Measurements from ENCODE around the gene MAL. TPM values are rescaled to one million over a fixed set of nuclear protein-coding genes. Genes with fewer than 3 reads are reported as not detected.

Gene MAL
- polyA plus RNA-seq, 1 of the 3 experiments (the other 2 are of a cell fraction), result not detected

DNA sequence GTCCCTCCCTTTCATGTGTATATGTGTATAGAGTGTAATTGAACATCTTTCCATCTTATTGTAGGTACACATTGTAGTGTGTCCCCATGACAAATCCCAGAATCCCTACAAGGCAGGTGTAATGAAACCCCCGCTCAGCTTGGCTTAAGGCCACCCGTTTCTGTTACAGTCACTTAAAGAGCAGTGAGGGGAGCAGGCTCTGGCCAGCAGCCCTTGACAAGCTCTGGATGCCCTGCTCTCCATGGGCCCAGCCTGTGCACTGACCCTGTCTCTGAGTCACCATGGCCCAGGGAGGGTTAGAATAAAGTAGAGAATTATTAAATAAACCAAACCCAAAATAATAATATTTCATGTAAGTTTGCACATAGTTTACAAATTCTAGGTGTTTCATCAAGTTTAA, 17.2 kb upstream of the MAL start:
- Histone ChIP-seq H3K4me1 (ENCODE audit: control insufficient read depth in 1 of 2, insufficient read depth in 2 of 2, low read depth in 1 of 2, low read length in 1 of 2) (no peaks in the 10 kb centered on the region; a peak in 1 of 4 replicates), H4K20me1 (ENCODE audit: insufficient read depth) (no peaks in the 10 kb centered on the region), H3K9me3 (no peaks in the 10 kb centered on the region), H3K79me2 (ENCODE audit: insufficient read depth) (no peaks in the 10 kb centered on the region), H3K9ac (no peak overlapping the region), H3K36me3 (replicated peaks in 1 of 2; ENCODE audit: control insufficient read depth in 1 of 2, insufficient read depth in 2 of 2, low read length in 1 of 2) (no peaks in the 10 kb centered on the region), H3K4me3 (ENCODE audit: low read depth in 2 of 2, low read length in 1 of 2) (no peak overlapping the region), H3K27me3 (ENCODE audit: insufficient read depth) (peaks cover 24% of the 10 kb centered on the region; the same call in 1 of the 2 replicates), H2AFZ (ENCODE audit: low read depth) (no peak overlapping the region), H3K9me2 (no peaks in the 10 kb centered on the region), H3K27ac (ENCODE audit: low read depth in 2 of 2, low read length in 1 of 2) (no peak overlapping the region), H3K4me2 (no peak overlapping the region), H3F3A (replicated peaks; ENCODE audit: insufficient read depth) (no peaks in the 10 kb centered on the region)
- ChIA-PET CTCF (interaction anchor here (1.4 kb wide), 1 partner anchor 14 kb away, joined by 9 read pairs; no protein-coding TSS in a partner anchor), POLR2A (no interaction called here)
- no peak for TF ChIP-seq FOXM1 (IDR thresholded peaks at IDR 0.05; ENCODE audit: low read depth)
- TF ChIP-seq JUND (IDR thresholded peaks at IDR 0.05), result no peak
- no peak for TF ChIP-seq TCF12 (IDR thresholded peaks at IDR 0.05)
- TF ChIP-seq NRF1 (IDR thresholded peaks at IDR 0.05; ENCODE audit: low read depth, low read length), result no peak
- no peak for TF ChIP-seq FOXJ3 (CRISPR knock-in tag; IDR thresholded peaks at IDR 0.05)
- TF ChIP-seq, protein P1, sequence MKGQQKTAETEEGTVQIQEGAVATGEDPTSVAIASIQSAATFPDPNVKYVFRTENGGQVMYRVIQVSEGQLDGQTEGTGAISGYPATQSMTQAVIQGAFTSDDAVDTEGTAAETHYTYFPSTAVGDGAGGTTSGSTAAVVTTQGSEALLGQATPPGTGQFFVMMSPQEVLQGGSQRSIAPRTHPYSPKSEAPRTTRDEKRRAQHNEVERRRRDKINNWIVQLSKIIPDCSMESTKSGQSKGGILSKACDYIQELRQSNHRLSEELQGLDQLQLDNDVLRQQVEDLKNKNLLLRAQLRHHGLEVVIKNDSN (IDR thresholded peaks at IDR 0.05; ENCODE audit: borderline replicate concordance, low read depth), result no peak
- TF ChIP-seq GABPA (IDR thresholded peaks at IDR 0.05; ENCODE audit: low read depth), result no peak
- no peak for TF ChIP-seq RFX5 (IDR thresholded peaks at IDR 0.05; ENCODE audit: low read length)
- no peak for TF ChIP-seq ELF1 (IDR thresholded peaks at IDR 0.05)
- TF ChIP-seq, protein P2, sequence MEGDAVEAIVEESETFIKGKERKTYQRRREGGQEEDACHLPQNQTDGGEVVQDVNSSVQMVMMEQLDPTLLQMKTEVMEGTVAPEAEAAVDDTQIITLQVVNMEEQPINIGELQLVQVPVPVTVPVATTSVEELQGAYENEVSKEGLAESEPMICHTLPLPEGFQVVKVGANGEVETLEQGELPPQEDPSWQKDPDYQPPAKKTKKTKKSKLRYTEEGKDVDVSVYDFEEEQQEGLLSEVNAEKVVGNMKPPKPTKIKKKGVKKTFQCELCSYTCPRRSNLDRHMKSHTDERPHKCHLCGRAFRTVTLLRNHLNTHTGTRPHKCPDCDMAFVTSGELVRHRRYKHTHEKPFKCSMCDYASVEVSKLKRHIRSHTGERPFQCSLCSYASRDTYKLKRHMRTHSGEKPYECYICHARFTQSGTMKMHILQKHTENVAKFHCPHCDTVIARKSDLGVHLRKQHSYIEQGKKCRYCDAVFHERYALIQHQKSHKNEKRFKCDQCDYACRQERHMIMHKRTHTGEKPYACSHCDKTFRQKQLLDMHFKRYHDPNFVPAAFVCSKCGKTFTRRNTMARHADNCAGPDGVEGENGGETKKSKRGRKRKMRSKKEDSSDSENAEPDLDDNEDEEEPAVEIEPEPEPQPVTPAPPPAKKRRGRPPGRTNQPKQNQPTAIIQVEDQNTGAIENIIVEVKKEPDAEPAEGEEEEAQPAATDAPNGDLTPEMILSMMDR (IDR thresholded peaks at IDR 0.05), result no peak
- no peak for TF ChIP-seq SMC3 (IDR thresholded peaks at IDR 0.05; ENCODE audit: low read depth, low read length)
- TF ChIP-seq, protein P3, sequence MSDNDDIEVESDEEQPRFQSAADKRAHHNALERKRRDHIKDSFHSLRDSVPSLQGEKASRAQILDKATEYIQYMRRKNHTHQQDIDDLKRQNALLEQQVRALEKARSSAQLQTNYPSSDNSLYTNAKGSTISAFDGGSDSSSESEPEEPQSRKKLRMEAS (IDR thresholded peaks at IDR 0.05; ENCODE audit: low read depth), result no peak
- TF ChIP-seq EP300 (IDR thresholded peaks at IDR 0.05; ENCODE audit: borderline replicate concordance in 1 of 2, low read depth in 1 of 2, low read length in 1 of 2), result no peak
- TF ChIP-seq MEF2A (IDR thresholded peaks at IDR 0.05; ENCODE audit: borderline replicate concordance, low read depth), result no peak
- TF ChIP-seq, protein P4, sequence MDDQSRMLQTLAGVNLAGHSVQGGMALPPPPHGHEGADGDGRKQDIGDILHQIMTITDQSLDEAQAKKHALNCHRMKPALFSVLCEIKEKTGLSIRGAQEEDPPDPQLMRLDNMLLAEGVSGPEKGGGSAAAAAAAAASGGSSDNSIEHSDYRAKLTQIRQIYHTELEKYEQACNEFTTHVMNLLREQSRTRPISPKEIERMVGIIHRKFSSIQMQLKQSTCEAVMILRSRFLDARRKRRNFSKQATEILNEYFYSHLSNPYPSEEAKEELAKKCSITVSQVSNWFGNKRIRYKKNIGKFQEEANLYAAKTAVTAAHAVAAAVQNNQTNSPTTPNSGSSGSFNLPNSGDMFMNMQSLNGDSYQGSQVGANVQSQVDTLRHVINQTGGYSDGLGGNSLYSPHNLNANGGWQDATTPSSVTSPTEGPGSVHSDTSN (IDR thresholded peaks at IDR 0.05), result no peak
- TF ChIP-seq NFIC (IDR thresholded peaks at IDR 0.05; ENCODE audit: borderline replicate concordance), result no peak
- no peak for TF ChIP-seq YY1 (IDR thresholded peaks at IDR 0.05; ENCODE audit: low read depth)
- TF ChIP-seq, protein P5, sequence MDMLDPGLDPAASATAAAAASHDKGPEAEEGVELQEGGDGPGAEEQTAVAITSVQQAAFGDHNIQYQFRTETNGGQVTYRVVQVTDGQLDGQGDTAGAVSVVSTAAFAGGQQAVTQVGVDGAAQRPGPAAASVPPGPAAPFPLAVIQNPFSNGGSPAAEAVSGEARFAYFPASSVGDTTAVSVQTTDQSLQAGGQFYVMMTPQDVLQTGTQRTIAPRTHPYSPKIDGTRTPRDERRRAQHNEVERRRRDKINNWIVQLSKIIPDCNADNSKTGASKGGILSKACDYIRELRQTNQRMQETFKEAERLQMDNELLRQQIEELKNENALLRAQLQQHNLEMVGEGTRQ (IDR thresholded peaks at IDR 0.05; ENCODE audit: borderline replicate concordance, low read depth, low read length), result no peak
- TF ChIP-seq, protein P6, sequence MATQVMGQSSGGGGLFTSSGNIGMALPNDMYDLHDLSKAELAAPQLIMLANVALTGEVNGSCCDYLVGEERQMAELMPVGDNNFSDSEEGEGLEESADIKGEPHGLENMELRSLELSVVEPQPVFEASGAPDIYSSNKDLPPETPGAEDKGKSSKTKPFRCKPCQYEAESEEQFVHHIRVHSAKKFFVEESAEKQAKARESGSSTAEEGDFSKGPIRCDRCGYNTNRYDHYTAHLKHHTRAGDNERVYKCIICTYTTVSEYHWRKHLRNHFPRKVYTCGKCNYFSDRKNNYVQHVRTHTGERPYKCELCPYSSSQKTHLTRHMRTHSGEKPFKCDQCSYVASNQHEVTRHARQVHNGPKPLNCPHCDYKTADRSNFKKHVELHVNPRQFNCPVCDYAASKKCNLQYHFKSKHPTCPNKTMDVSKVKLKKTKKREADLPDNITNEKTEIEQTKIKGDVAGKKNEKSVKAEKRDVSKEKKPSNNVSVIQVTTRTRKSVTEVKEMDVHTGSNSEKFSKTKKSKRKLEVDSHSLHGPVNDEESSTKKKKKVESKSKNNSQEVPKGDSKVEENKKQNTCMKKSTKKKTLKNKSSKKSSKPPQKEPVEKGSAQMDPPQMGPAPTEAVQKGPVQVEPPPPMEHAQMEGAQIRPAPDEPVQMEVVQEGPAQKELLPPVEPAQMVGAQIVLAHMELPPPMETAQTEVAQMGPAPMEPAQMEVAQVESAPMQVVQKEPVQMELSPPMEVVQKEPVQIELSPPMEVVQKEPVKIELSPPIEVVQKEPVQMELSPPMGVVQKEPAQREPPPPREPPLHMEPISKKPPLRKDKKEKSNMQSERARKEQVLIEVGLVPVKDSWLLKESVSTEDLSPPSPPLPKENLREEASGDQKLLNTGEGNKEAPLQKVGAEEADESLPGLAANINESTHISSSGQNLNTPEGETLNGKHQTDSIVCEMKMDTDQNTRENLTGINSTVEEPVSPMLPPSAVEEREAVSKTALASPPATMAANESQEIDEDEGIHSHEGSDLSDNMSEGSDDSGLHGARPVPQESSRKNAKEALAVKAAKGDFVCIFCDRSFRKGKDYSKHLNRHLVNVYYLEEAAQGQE (IDR thresholded peaks at IDR 0.05; ENCODE audit: low read depth, low read length), result no peak
- DNase-seq, result no peak
- WGBS (ENCODE audit: low lambda C conversion rate), result 63% methylated on average over 2 of the region's 2 CpGs

Data from SK-N-SH (cell line).